Measurements from ENCODE around the gene CYP4F12. TPM values are rescaled to one million over a fixed set of nuclear protein-coding genes. Genes with fewer than 3 reads are reported as not detected.
"Not testable (repeated sequence)": the region's sequence is repeated elsewhere in the genome, so short reads cannot be mapped to it uniquely, and the experiment has no call there.

CYP4F12 gene
- total RNA-seq, 1 donor from 2014 or later, result 7.5 TPM

- not testable (repeated sequence) for DNase-seq (ENCODE audit: low spot score)
These were observed 22.8 kb upstream of the CYP4F12 start for GRCh38 chr19:15650123-15650522.

GRCh38 chr19:15651791-15652190, 21.1 kb upstream of the CYP4F12 start:
- DNase-seq (ENCODE audit: low spot score), result no peak

GRCh38 chr19:15652559-15653278, 20.2 kb upstream of the CYP4F12 start:
- DNase-seq (ENCODE audit: low spot score), result no peak

- no peak for DNase-seq (ENCODE audit: low spot score)
These were observed 16.4 kb upstream of the CYP4F12 start for GRCh38 chr19:15656467-15656866.

- DNase-seq (ENCODE audit: low spot score), result no peak
These were observed 9.6 kb upstream of the CYP4F12 start for GRCh38 chr19:15663247-15663646.

- DNase-seq (ENCODE audit: low spot score), result no peak
These were observed 6.7 kb upstream of the CYP4F12 start for GRCh38 chr19:15666186-15666585.

GRCh38 chr19:15666883-15667282, 6.0 kb upstream of the CYP4F12 start:
- DNase-seq (ENCODE audit: low spot score), result no peak

- DNase-seq (ENCODE audit: low spot score), result no peak
These were observed 3.4 kb upstream of the CYP4F12 start for GRCh38 chr19:15669440-15669839.

- DNase-seq (ENCODE audit: low spot score), result no peak
These were observed 3.0 kb upstream of the CYP4F12 start for GRCh38 chr19:15669891-15670290.

GRCh38 chr19:15671237-15671821, 1.6 kb upstream of the CYP4F12 start:
- no peak for DNase-seq (ENCODE audit: low spot score)

GRCh38 chr19:15671891-15672579, 852 bp upstream of the CYP4F12 start:
- DNase-seq (ENCODE audit: low spot score), result no peak

- no peak for DNase-seq (ENCODE audit: low spot score)
These were observed 328 bp downstream of the CYP4F12 start for GRCh38 chr19:15673176-15673654.

GRCh38 chr19:15675560-15675959, 2.7 kb downstream of the CYP4F12 start:
- DNase-seq (ENCODE audit: low spot score), result no peak

- DNase-seq (ENCODE audit: low spot score), result no peak
These were observed 6.2 kb downstream of the CYP4F12 start for GRCh38 chr19:15679089-15679488.

GRCh38 chr19:15679865-15680264, 7.0 kb downstream of the CYP4F12 start:
- DNase-seq (ENCODE audit: low spot score), result not testable (repeated sequence)

- DNase-seq (ENCODE audit: low spot score), result no peak
These were observed 7.8 kb downstream of the CYP4F12 start for GRCh38 chr19:15680478-15681322.

GRCh38 chr19:15683411-15683810, 10.5 kb downstream of the CYP4F12 start:
- no peak for DNase-seq (ENCODE audit: low spot score)

- no peak for DNase-seq (ENCODE audit: low spot score)
These were observed 11.9 kb downstream of the CYP4F12 start for GRCh38 chr19:15684828-15685227.

- DNase-seq (ENCODE audit: low spot score), result no peak
These were observed 23.8 kb downstream of the CYP4F12 start for GRCh38 chr19:15696654-15697194.

GRCh38 chr19:15701757-15702533, 29.1 kb downstream of the CYP4F12 start:
- no peak for DNase-seq (ENCODE audit: low spot score)

All from mesenteric fat pad (tissue), 1 donor.